HepG2 (cell line): Measurements from ENCODE around the gene TADA3. TPM values are rescaled to one million over a fixed set of nuclear protein-coding genes. Genes with fewer than 3 reads are reported as not detected.

ENCODE experiments used
- AFF4 ChIP-seq: sonication (generic); formaldehyde crosslinking; IDR thresholded peaks from 2 replicates; pipeline ENCODE4 v1.4.0; 2020; ENCODE audit warnings: missing genetic modification reagents
- ETV6 ChIP-seq: sonication (generic); formaldehyde crosslinking; conservative IDR thresholded peaks from 2 replicates; pipeline ENCODE4 v1.4.0; 2020; ENCODE audit warnings: missing genetic modification reagents
- GLI4 ChIP-seq: sonication (generic); formaldehyde crosslinking; IDR thresholded peaks from 2 replicates; pipeline ENCODE4 v1.5.1; 2020; ENCODE audit warnings: missing genetic modification reagents, mild to moderate bottlenecking, moderate library complexity, borderline replicate concordance
- GTF3A ChIP-seq: sonication (generic); formaldehyde crosslinking; conservative IDR thresholded peaks from 2 replicates; pipeline ENCODE4 v1.4.0; 2020; ENCODE audit warnings: mild to moderate bottlenecking, missing genetic modification reagents
- GZF1 ChIP-seq: sonication (generic); formaldehyde crosslinking; IDR thresholded peaks from 2 replicates; pipeline ENCODE4 v1.5.1; 2020; ENCODE audit warnings: mild to moderate bottlenecking, missing genetic modification reagents
- HOXA7 ChIP-seq: sonication (generic); formaldehyde crosslinking; IDR thresholded peaks from 2 replicates; pipeline ENCODE4 v1.8.1; 2022; ENCODE audit warnings: mild to moderate bottlenecking, missing genetic modification reagents, moderate library complexity
- MXD4 ChIP-seq: IDR thresholded peaks from 2 replicates; pipeline ENCODE4 v1.6.1; 2016; ENCODE audit warnings: mild to moderate bottlenecking, missing biosample characterization, missing genetic modification reagents
- NONO ChIP-seq, 2 experiments: fragments of 450-650 bp in 1 of 2; sonication (generic) in 1 of 2; formaldehyde crosslinking in 1 of 2; IDR thresholded peaks in 1 of 2; conservative IDR thresholded peaks in 1 of 2; 2 replicates each; pipeline versions ENCODE4 v1.6.1 to v1.8.0; 2017 to 2022; ENCODE audit warnings: mild to moderate bottlenecking in 1 of 2, missing genetic modification reagents in 1 of 2, moderate library complexity in 1 of 2
- RAD51 ChIP-seq: fragments of 450-650 bp; IDR thresholded peaks from 2 replicates; pipeline ENCODE4 v1.6.1; 2016; ENCODE audit warnings: borderline replicate concordance
- RFX1 ChIP-seq: fragments of 450-650 bp; IDR thresholded peaks from 2 replicates; pipeline ENCODE4 v1.6.1; 2017
- ZBTB37 ChIP-seq: sonication (generic); formaldehyde crosslinking; IDR thresholded peaks from 2 replicates; pipeline ENCODE4 v1.4.0; 2020; ENCODE audit warnings: mild to moderate bottlenecking, missing genetic modification reagents
- ZNF546 ChIP-seq: sonication (generic); formaldehyde crosslinking; conservative IDR thresholded peaks from 2 replicates; pipeline ENCODE4 v1.8.1; 2023; ENCODE audit warnings: mild to moderate bottlenecking, missing genetic modification reagents
- polyA plus RNA-seq, 8 experiments: library from polyadenylated mRNA; depleted of rRNA in 3 of 8; stranded (reverse) in 7 of 8; unstranded in 1 of 8; fragments of >200 nt; fragmentation: Illumina TruSeq in 4 of 8; extraction: Trizol in 4 of 8; gene quantifications; 2 replicates each; pipeline versions ENCODE4 v1.2.1 to v1.2.3, GENCODE V29; 2011 to 2016; ENCODE audit warnings: low read depth in 4 of 8, missing spikeins in 1 of 8, mixed read lengths in 1 of 8; ENCODE audit not compliant: insufficient read depth in 1 of 8
- total RNA-seq, 5 experiments: library from RNA; depleted of rRNA; stranded (reverse); fragments of >200 nt; fragmentation: Illumina TruSeq; extraction: Trizol; gene quantifications; 2 replicates each; pipeline ENCODE4 v1.2.3, GENCODE V29; 2016; ENCODE audit warnings: low read depth in 1 of 5
- TF ChIP-seq, protein P1 (sequence below): sonication (generic); formaldehyde crosslinking; IDR thresholded peaks from 2 replicates; pipeline ENCODE4 v1.8.1; 2023; ENCODE audit warnings: mild to moderate bottlenecking, missing genetic modification reagents
- TF ChIP-seq, protein P2 (sequence below): IDR thresholded peaks from 2 replicates; pipeline ENCODE4 v1.6.1; 2016; ENCODE audit warnings: control low read depth

TADA3 gene
- total and polyA plus RNA-seq, 2 of the 13 experiments (the other 11 are each of a cell fraction or from before 2014, with no cell fraction given), result 32.1 to 37.1 TPM

DNA sequence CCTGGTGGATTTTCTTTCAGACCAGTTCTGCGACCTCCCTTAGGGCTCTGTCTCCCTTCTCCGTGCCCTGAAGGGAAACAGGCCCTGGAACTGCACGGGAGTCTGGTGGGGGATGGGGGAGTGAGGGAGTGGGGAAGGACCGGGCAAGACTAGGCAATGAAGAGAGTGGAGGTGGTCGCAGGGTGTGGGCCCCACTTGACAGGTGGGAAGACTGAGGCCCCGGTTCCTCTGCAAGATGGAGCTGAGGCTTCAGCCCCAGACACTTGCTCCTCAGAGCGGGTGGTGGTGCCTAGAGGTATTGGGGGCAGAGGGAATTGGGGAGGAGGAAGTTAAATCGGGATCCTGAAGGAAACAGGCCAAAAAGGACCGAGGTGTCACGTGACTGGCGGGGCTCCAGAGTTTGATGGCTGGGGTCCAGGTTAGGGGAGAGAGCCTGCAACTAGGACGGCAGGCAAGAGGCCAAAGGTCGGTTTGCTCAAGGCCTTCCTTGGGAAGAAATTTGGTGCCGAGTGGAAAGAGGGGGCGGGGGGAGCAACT lies 21.9 kb downstream of the TADA3 start (continued):
- TF ChIP-seq, protein P1, sequence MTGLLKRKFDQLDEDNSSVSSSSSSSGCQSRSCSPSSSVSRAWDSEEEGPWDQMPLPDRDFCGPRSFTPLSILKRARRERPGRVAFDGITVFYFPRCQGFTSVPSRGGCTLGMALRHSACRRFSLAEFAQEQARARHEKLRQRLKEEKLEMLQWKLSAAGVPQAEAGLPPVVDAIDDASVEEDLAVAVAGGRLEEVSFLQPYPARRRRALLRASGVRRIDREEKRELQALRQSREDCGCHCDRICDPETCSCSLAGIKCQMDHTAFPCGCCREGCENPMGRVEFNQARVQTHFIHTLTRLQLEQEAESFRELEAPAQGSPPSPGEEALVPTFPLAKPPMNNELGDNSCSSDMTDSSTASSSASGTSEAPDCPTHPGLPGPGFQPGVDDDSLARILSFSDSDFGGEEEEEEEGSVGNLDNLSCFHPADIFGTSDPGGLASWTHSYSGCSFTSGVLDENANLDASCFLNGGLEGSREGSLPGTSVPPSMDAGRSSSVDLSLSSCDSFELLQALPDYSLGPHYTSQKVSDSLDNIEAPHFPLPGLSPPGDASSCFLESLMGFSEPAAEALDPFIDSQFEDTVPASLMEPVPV (CRISPR knock-in tag), result no peak
- no peak for TF ChIP-seq GLI4 (CRISPR knock-in tag)
- peak; percentile 76; the same call in 1 of the 2 replicates for TF ChIP-seq GTF3A (CRISPR knock-in tag)
- TF ChIP-seq ETV6 (CRISPR knock-in tag), result no peak
- TF ChIP-seq ZBTB37 (CRISPR knock-in tag), result no peak
- TF ChIP-seq AFF4 (CRISPR knock-in tag), result no peak
- peak; percentile 97 for TF ChIP-seq RAD51
- no peak for TF ChIP-seq ZNF546 (CRISPR knock-in tag)
- no peak for TF ChIP-seq GZF1
- no peak for TF ChIP-seq RFX1
- TF ChIP-seq HOXA7 (CRISPR knock-in tag), result no peak
- no peak for TF ChIP-seq MXD4 (CRISPR knock-in tag)
- TF ChIP-seq, protein P2, sequence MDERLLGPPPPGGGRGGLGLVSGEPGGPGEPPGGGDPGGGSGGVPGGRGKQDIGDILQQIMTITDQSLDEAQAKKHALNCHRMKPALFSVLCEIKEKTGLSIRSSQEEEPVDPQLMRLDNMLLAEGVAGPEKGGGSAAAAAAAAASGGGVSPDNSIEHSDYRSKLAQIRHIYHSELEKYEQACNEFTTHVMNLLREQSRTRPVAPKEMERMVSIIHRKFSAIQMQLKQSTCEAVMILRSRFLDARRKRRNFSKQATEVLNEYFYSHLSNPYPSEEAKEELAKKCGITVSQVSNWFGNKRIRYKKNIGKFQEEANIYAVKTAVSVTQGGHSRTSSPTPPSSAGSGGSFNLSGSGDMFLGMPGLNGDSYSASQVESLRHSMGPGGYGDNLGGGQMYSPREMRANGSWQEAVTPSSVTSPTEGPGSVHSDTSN (CRISPR knock-in tag), result no peak
- no peak for TF ChIP-seq NONO (IDR thresholded peaks at IDR 0.05)
- TF ChIP-seq NONO (CRISPR knock-in tag; conservative IDR thresholded peaks at IDR 0.05), result 0 out of 2 replicates have a peak, but pooled peaks have one; percentile 38
